ENCODE data around the gene IGSF1. TPM values are rescaled to one million over a fixed set of nuclear protein-coding genes. Genes with fewer than 3 reads are reported as not detected.

Gene IGSF1
- total and polyA plus RNA-seq, 2 of the 13 experiments (the other 11 are each of a cell fraction or from before 2014, with no cell fraction given): 58.7 to 108 TPM

- TF ChIP-seq PAXIP1 (CRISPR knock-in tag; conservative IDR thresholded peaks at IDR 0.05) (peak; percentile 85), ZNF839 (CRISPR knock-in tag; IDR thresholded peaks at IDR 0.05; ENCODE audit: borderline replicate concordance) (no peak), CREB1 (IDR thresholded peaks at IDR 0.05) (no peak), CREB1 (CRISPR knock-in tag; IDR thresholded peaks at IDR 0.05) (no peak), MTERF4 (CRISPR knock-in tag; IDR thresholded peaks at IDR 0.05) (no peak), TEAD3 (CRISPR knock-in tag; optimal IDR thresholded peaks at IDR 0.05; ENCODE audit: borderline replicate concordance) (peak; percentile 30), NRL (CRISPR knock-in tag; IDR thresholded peaks at IDR 0.05; ENCODE audit: borderline replicate concordance) (no peak), SATB2 (CRISPR knock-in tag; IDR thresholded peaks at IDR 0.05) (no peak), ZBTB7B (CRISPR knock-in tag; IDR thresholded peaks at IDR 0.05) (no peak), MXI1 (IDR thresholded peaks at IDR 0.05; ENCODE audit: borderline replicate concordance, low read depth, low read length) (no peak), DPF2 (CRISPR knock-in tag; IDR thresholded peaks at IDR 0.05; ENCODE audit: borderline replicate concordance, low read depth) (no peak), ZFP62 (CRISPR knock-in tag; IDR thresholded peaks at IDR 0.05) (no peak), GFI1 (CRISPR knock-in tag; IDR thresholded peaks at IDR 0.05; ENCODE audit: borderline replicate concordance) (peak; percentile 56), ZBTB40 (IDR thresholded peaks at IDR 0.05) (no peak), ZBTB40 (CRISPR knock-in tag; IDR thresholded peaks at IDR 0.05) (no peak), PPARG (CRISPR knock-in tag; conservative IDR thresholded peaks at IDR 0.05) (peak; percentile 72), ZNF577 (CRISPR knock-in tag; IDR thresholded peaks at IDR 0.05; ENCODE audit: borderline replicate concordance, low read depth) (no peak)
Measured at GRCh38 chrX:131287560-131288179, 1.4 kb downstream of the IGSF1 start (continued).

Measured in HepG2 (cell line).